CD4-positive, alpha-beta T cell treated with Interleukin-6 for 4 hours (primary cell): Measurements from ENCODE around the gene PSMG3.

Experiments used
- DNase-seq: peaks from one replicate; pipeline ENCODE4 v3.0.0-alpha.2; 2020; ENCODE audit warnings: mixed read lengths

PSMG3 gene, protein sequence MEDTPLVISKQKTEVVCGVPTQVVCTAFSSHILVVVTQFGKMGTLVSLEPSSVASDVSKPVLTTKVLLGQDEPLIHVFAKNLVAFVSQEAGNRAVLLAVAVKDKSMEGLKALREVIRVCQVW

DNA sequence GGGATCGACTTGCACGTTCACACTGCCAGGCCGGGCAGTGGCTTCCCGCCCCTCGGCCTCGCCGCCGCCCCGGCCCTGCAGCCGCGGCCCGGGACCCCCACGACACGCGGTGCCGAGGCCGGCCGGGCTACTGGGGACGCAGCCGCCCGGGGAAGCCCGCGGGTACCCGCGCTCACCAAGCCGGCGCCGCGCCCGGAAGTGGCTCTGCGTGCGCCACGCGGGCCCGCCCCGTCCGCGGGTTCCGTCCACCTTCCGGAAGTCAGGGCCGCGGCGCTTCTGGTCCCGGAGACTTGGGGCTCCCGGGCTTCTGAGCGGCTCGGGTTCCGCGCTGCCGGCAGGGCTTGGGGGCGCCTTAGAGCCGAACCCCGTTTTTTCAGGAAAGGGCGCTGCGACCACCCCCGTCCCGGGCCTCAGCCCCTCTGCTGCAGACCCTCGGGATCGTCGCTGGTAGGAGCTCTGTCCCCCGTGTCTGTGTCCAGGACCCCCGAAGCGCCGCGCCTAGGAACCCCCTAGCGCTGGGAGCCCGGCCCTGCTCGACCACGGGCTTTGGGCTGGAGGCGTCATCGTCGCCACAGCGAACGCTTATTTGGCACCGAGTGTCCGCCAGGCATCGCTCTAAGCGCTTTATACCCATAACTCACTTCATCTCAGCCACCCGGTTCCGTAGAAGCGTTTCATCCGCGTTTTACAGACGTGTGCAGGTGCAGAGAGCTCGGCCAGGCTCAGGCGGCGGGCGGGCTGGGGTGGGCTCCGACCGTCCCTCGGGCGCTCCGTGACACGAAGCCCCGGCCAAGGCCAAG lies at the start of gene PSMG3:
TSS of gene PSMG3 (minus strand) at position 200 of the 800 bp plus-strand sequence. CDS start 693 bp downstream, outside the sequence.
- DNase-seq: peak; percentile 89

DNA sequence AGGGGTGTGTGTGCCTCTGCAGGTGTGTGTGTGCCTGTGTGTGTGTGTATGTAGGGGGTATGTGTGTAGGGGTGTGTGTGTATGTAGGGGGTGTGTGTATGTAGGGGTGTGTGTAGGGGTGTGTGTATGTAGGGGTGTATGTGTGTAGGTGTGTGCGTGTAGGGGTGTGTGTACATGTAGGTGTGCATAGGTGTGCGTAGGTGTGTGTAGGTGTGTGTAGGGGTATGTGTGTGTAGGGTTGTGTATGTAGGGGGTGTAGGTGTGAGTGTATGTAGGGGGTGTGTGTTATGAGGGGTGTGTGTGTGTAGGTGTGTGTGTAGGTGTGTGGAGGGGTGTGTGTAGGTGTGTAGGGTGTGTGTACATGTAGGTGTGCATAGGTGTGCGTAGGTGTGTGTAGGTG lies 48.6 kb upstream of the PSMG3 start:
- no peak for DNase-seq

DNA sequence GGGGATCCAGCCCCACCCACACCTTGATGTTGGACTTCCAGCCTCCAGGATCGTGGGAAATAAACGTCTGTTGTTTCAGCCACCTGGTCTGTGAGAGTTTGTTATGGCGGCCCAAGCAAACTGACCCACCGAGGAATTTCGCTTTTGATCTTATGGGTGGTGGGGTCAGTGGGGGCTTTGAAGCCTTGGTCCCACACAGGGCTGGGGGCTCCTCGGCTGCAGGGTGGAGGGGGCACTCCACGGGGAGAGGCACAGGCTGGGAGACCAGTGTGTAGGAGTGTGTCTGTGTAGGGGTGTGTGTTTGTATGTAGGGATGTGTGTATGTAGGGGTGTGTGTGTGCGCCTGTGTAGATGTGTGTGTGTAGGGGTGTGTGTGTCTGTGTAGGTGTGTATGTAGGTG lies 48.1 kb upstream of the PSMG3 start:
- no peak for DNase-seq

DNA sequence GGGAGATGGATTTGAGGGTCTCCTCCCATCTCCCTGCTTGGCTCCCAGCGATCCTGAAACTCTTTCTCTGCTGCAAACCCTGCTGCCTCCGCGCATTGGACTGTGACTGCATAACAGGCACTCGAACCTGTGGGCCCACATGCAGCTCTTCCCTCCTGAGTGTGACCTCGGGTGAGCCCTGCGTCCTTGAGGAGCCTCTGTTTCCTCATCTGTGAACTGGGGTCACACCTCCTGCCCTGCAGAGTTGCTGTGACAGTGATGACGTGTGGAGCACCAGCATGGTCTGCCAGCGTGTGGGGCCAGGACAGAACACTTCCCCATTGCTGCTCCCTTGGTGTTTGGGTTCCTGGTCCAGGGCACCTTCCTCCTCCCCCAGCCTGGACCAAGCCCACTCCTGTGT lies 46.9 kb upstream of the PSMG3 start:
- DNase-seq: no peak

- DNase-seq: no peak
Measured at GRCh38 chr7:1611708-1612241, 41.9 kb upstream of the PSMG3 start.

DNA sequence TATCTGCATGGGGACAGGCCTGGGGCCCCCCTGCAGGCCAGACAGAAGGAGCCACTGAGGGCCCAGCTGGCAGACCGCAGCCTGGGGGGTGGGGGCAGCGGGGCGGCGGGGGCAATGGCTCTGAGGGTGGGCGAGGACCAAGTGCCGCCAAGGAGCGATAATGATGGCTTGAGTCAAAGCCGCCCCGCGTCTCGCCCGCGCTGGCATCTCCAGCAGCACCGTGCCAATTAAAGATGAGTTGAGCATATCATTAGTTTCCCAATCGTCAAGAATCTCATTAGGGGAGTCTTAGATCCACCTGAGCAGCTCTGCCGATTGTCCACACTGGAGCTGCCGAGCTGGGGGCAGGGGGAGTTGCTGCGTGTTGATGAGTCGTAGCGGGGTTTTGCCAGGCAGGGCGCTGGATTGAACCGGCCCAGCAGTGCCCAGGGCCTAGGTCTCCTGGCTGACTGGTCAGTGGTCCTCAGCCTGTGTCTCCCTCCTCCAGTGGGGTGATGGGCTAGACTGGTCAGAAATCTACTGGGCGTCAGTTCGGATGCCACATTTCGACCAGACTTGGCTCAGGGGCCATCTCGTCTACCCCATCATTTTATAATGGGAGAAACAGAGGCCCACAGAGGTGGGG lies 41.0 kb upstream of the PSMG3 start:
- DNase-seq: no peak

DNA sequence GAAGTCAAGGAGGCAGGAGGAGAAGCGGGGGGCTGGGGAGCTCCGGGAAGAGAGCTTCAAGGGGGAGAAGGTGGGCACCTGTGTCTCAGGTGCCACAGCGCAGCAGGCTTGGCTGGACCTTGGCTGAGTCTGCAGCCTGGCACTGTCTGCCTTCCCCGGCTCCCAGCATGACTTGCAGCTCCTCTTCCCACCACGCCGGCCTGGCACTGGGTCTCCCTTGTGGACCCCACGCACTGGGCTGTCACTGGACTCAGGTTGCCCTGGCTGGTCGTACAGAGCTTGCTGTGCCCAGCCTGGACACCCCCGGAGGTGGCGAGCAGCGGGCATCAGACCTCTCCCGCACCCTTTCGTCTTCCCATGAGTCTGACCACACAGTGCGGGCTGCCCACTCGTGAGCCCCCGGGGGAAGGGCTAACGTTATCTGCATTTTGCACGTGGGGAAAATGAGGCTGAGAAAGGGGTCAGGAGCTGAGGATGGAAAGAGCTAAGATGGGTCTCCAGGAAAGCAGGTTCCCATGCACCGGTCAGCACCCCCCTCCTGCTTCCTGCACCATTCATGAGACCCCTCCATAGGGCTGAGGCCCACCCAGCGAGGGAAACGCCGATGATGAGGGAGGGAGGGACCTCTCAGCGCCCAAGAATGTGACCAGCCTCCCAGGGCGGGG lies 40.3 kb upstream of the PSMG3 start:
- DNase-seq: no peak

DNA sequence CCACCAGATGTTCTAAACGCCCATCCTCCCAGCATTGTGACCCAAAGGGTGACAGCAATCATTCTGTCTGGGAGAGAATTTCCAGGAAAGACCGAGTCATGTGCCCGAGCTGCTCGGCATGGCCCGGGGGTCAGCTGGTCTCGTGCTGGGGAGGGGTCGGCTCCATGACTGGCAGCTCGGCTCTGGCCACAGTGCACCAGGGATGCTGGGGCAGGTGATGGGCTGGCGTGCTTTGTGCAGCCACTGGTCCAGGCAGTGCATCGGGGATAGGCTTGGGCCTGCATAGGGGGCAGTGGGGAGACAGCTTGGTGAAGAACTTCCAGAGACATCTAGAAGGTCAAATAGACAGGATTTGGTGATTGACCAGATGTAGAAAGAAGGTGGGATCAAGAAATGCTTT lies 39.2 kb upstream of the PSMG3 start:
- DNase-seq: no peak

GRCh38 chr7:1608318-1608717 lies 38.5 kb upstream of the PSMG3 start:
- no peak for DNase-seq

DNA sequence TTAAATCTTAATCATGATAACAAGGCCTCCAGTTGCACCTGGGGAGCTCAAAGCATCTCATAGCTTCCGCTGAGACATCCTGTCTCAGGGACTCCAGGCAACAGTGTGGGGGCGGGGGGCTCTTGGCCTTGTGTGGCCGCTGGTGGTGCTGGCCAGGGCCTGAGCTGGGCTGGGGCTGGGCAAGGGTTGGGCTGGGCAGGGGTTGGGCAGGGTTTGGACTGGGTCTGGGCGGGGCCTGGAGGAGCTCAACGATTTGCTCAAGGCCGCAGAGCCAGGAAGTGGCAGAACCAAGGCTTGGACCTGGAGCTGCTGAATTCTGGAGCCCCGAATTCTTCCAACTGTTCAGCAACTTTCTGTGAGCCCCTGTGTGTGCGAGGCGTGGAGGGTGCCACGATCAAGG lies 37.9 kb upstream of the PSMG3 start:
- DNase-seq: no peak

GRCh38 chr7:1607001-1607400 lies 37.2 kb upstream of the PSMG3 start:
- DNase-seq: no peak

DNA sequence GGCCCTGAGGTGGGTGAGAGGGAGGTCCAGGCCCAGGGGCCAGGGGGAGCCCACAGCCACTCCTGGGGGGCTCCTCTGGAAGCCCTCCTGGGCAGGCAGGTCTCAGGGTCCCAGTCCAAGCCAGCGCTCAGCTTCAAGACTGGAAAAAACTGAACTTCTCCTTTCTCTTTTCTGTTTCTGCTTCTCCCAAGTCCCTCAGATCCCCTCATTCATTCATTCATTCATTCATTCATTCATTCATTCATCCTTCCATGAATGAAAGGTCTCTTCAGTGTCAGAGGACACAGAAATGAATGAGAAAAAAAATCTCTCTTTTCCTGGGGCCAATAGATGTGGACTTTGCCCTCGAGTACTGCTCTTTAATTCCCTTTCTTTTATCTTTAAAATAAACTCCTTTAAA lies 34.6 kb upstream of the PSMG3 start:
- DNase-seq: no peak

GRCh38 chr7:1603346-1604225 lies 33.8 kb upstream of the PSMG3 start:
- DNase-seq: no peak

DNA sequence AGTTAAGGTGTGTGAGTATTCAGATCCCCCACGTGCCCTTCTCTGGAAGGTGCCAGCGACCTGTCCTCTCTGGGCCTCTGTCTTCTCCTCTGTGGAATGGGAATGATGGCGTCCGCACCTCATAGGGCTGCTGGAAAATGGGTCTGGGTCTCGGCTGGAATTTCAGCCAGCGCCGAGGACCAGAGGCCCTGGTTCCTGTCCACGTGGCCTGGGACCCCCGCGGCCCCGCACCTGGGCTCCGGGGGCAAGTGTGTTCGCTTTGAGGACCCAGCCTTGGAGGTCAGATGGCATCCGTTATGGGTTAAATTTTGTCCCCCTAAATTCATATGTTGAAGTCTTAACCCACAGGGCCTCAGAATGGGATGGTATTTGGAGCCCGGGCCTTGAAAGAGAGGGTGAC lies 32.6 kb upstream of the PSMG3 start:
- no peak for DNase-seq

DNA sequence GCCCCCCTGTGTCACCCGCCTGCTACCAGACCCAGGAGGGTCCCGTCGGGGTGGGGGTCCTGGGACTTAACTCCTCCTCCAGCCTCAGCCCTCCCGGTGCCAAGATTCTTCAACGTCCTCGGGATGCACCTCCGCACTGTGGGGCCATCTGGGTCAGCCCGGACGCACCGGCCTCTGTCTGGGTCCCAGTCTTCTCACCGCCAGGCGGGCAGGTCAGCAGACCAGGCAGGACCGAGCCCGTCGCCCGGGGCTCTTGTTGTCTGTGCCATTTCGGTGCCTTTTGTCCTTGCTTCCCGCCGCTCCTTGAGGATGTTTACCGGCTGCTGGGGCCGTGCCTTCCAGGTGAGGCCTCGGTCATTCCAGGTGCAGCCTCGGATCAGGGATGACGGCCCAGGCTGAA lies 32.1 kb upstream of the PSMG3 start:
- no peak for DNase-seq

DNA sequence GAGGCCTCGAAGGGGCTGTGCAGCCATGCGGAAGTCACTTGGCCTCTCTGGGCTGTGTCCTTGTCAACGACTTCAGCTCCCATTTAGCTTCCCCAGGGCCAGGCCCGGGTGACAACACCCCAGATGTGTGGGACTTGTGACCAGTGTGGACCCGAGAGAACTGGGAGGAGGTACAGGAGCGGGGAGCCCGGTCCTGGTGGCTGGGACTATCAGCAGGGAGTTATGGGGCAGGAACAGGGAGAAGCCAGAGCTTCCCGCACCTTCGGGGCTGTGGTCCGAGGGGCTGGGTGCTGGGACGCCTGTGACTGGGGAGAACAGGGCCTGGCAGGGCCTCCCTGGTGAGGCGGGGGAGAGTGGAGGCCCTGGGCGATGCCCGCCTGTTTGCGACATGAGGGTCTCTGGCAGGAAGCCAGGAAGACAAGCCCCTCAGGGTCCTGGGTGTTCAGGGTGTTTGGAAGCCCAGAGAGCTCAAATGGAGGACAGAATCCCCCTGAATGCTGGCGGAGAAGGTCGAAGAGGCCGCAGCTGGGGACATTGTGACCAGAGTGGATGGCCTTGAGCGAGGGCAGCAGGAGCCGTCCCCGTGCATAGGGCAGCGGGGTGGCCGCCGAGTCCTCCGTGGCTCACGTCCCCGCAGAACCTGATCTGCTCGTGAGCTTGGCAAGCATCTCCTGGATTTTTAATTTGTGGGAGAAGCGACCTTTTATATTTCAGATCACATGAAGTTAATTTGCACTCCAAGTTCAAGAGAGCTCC lies 30.0 kb upstream of the PSMG3 start:
- no peak for DNase-seq

DNA sequence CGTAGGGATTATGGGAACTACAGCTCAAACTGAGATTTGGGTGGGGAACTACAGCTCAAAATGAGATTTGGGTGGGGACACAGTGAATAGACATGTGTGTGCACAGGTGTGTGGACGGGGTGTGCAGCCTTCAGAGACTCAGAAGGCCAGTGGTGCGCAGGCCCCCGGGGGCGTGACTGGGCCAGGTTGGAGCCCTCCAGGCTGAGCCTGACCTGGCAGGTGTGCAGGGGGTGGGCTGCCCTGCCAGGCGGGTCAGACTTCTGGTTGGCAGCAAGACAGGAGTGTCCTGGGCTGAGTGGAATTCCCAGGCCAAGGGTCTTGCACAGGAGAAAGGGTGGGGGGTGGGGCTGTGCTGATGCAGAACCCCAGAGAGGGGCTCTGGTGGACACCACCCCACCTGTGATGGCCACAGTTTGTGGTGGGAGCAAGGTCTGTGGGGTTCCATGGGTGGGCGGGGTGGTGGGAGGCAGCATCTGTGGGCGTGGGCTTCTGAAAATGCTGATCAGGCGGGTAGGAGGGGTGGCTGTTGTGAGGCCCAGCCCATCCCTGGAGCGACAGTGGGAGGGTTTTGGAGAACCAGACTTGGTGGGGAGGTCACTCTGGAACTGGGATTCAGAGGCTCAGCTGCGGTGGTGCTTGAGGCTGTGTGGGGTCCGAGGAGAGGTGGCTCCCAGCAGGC lies 29.3 kb upstream of the PSMG3 start:
- no peak for DNase-seq

- no peak for DNase-seq
Measured at GRCh38 chr7:1598286-1598685, 28.5 kb upstream of the PSMG3 start.

DNA sequence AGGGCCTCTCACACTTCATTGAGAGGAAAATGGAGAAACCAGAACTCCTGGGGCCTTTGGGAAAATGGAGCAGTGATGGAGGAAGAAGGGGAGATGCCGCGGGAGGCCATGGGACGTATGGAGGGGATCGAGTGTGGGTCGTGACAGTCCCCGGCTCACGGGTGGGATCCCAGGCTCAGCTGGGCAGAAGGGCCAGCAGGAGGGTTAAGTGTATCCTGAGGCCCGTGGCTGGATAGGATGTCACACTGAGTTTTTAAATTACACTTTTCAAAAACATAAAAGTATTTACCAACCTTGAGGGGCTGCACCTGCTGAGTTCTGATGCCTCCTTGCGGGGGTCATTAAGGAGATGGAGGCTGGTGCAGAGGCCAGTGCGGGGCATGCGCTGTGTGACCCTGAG lies 28.0 kb upstream of the PSMG3 start:
- no peak for DNase-seq

DNA sequence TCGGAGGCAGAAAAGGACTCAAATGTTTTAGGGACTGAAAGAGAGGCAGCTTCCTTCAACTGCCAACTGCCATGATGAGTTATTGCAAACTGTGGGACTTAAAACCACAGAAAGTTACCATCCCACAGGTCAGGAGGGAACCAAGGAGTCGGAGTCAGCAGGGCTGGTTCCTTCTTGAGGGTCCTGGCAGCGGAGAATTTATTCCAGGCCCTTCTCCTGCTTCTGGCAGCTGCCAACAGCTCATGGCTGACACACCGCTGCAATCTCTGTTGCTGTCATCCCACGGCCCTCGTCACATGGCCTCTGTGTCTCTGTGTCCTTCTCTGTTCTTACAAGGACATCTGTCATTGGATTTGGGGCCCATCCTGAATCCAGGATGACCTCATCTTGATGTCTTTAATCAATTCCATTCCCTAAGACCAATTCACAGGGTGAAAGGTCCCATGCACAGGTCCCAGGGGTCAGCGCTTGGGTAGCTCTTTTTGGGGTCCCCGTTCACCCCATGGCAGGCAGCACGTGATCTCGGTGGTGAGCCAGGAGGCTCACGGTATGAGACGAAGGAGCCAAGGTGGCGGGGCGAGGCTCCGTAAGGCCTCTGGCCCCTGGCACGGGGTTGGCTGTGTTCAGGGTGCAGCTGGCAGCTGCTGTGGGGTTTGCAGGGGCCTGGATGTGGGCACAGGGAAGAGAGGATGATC lies 27.4 kb upstream of the PSMG3 start:
- DNase-seq: no peak
